ENCODE results near the gene EYA3. TPM values are rescaled to one million over a fixed set of nuclear protein-coding genes. Genes with fewer than 3 reads are reported as not detected.

Gene EYA3
- total RNA-seq, 1 donor from 2014 or later, result 16.0 TPM

DNA sequence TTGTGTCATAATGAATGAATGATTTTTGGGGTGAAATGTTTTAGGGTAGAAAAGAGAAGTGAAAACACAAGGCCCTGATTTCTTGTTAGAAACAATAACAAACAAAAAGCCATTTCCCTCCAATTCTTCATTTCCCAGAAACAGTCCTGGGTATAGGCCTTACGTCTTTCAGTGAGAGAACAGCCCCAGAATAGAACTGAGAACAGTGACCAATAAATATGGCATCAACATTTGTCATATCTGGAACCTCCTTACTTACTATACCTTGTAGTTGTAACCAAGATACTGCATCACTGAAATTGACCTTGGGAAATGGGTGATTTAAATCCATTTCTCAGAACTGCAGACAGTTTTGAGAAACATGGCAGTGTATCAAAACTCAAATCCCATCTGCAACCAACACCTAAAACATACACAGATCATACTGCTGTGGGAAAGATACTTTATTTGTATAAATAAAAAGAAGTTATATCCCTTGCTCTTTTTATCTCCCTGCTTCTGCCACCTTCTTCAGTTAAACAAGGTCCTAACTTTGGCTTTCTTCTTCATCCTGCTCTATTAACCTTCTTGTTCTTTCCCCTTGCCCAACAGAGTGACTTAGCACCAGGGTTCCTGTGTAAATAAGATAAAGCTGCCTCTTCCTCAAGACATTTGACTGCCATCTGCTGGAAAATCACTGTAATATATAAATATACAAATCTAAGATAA lies 109.1 kb downstream of the EYA3 start:
- intact Hi-C loops (cut with DNase I), result no loop called here

DNA sequence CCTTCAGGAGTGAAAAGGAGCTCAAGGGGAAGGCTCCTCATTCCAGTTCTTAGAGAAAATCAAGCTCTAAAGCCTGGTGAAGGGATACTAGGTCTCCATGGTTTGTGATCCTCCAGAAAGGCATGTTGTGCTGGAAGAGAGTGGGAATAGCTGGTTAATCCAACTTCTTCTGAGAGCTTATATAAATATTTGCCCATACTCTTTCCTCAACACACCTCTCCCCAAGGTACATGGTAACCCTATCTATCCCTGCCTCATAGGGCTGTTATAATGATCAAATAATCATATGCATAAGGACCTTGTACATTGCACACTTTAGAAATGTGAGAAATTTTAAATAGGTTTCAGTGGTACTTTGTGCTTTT lies 114.0 kb downstream of the EYA3 start:
- Histone ChIP-seq H3K36me3 (peaks cover 0 to 26% of the 10 kb centered on the region in 2 donors), H3K4me1 (peaks cover 11% of the 10 kb centered on the region), H3K27ac (no peak overlapping the region), H3K27me3 (no peaks in the 10 kb centered on the region), H3K9me3 (no peaks in the 10 kb centered on the region), H3K4me3 (no peak overlapping the region)
- no peak for DNase-seq (ENCODE audit: extremely low spot score in 2 of 2)
- intact Hi-C loops (cut with DNase I), result no loop called here
- TF ChIP-seq, protein P1, sequence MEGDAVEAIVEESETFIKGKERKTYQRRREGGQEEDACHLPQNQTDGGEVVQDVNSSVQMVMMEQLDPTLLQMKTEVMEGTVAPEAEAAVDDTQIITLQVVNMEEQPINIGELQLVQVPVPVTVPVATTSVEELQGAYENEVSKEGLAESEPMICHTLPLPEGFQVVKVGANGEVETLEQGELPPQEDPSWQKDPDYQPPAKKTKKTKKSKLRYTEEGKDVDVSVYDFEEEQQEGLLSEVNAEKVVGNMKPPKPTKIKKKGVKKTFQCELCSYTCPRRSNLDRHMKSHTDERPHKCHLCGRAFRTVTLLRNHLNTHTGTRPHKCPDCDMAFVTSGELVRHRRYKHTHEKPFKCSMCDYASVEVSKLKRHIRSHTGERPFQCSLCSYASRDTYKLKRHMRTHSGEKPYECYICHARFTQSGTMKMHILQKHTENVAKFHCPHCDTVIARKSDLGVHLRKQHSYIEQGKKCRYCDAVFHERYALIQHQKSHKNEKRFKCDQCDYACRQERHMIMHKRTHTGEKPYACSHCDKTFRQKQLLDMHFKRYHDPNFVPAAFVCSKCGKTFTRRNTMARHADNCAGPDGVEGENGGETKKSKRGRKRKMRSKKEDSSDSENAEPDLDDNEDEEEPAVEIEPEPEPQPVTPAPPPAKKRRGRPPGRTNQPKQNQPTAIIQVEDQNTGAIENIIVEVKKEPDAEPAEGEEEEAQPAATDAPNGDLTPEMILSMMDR (IDR thresholded peaks at IDR 0.05), result no peak
- TF ChIP-seq POLR2A (IDR thresholded peaks at IDR 0.05), result no peak
- no peak for TF ChIP-seq POLR2AphosphoS5 (IDR thresholded peaks at IDR 0.05; ENCODE audit: insufficient read depth in 1 of 2, low read depth in 1 of 2)

More for the DNA sequence above, 109.1 kb downstream of the EYA3 start:
- Histone ChIP-seq H3K4me3 (no peak overlapping the region), H3K4me1 (no peaks in the 10 kb centered on the region), H3K27me3 (no peaks in the 10 kb centered on the region), H3K9me3 (no peaks in the 10 kb centered on the region), H3K36me3 (peaks cover 0 to 19% of the 10 kb centered on the region in 2 donors), H3K27ac (no peak overlapping the region)
- no peak for DNase-seq (ENCODE audit: extremely low spot score in 2 of 2)
- TF ChIP-seq POLR2A (IDR thresholded peaks at IDR 0.05) (no peak), POLR2AphosphoS5 (IDR thresholded peaks at IDR 0.05; ENCODE audit: insufficient read depth in 1 of 2, low read depth in 1 of 2) (peak in 1 of 2 donors; percentile 36)
- TF ChIP-seq, protein P1 (IDR thresholded peaks at IDR 0.05), result peak; percentile 29 to 52 (median 46)

DNA sequence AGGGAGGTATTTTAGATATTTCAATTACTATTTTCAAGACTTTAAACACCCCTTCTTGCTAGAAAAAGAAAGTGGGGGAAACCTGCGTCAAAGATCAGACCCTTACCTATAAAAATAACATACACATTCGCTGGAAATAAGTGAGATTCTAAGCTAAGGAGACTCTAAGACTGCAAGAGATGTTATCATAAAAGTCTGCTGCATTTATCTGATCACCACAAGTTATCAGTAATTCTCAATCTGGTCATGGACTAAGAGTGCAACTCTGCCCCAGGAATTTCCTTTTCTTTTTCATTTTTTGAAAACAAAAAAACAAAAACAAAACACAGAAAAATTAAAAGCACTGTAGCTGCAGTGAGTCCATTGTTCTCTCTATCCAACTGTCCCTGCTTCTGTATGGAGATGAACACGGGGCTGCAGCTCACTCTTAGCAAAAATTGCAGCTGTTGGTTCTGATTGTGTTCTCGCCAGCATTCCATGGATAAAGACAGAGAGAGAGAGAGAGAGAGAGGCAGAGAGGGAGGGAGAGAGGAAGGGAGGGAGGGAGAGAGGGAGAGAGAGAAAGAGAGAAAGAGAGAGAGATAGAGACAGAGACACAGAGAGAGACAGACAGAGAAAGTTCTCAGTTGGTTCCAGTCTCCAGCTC lies 114.5 kb downstream of the EYA3 start:
- Histone ChIP-seq H3K4me3 (no peak overlapping the region), H3K27ac (no peak overlapping the region), H3K27me3 (no peaks in the 10 kb centered on the region), H3K36me3 (peaks cover 0 to 26% of the 10 kb centered on the region in 2 donors), H3K9me3 (no peaks in the 10 kb centered on the region), H3K4me1 (peaks cover 11% of the 10 kb centered on the region)
- DNase-seq (ENCODE audit: extremely low spot score in 2 of 2), result no peak
- TF ChIP-seq POLR2A (IDR thresholded peaks at IDR 0.05) (no peak), POLR2AphosphoS5 (IDR thresholded peaks at IDR 0.05; ENCODE audit: insufficient read depth in 1 of 2, low read depth in 1 of 2) (no peak)
- TF ChIP-seq, protein P1 (IDR thresholded peaks at IDR 0.05), result no peak
- intact Hi-C loops (cut with DNase I), result no loop called here

DNA sequence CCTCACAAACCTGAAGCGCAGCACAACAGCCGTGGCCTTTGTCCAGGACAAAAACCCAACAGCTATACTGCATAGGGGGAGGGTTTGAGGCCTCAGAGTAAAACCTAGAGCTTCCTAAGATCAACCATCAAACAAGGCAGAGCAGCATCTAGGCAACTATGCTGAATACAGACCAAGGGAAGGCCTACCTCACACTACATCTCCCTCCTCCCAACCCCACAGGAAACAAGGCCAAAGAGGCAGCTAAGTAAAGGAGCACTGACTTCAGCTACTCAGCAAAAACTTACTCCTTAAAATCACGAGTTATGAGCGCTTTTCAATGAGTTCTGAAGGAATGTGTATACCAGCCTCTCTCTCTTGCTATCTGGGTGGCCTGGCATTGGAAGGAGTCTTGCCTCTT lies 116.3 kb downstream of the EYA3 start:
- Histone ChIP-seq H3K36me3 (peaks cover 0 to 19% of the 10 kb centered on the region in 2 donors), H3K27me3 (no peaks in the 10 kb centered on the region), H3K27ac (no peak overlapping the region), H3K4me1 (peaks cover 11% of the 10 kb centered on the region), H3K9me3 (no peaks in the 10 kb centered on the region), H3K4me3 (no peak overlapping the region)
- intact Hi-C loops (cut with DNase I), result no loop called here
- no peak for DNase-seq (ENCODE audit: extremely low spot score in 2 of 2)
- TF ChIP-seq POLR2AphosphoS5 (IDR thresholded peaks at IDR 0.05; ENCODE audit: insufficient read depth in 1 of 2, low read depth in 1 of 2) (no peak), POLR2A (IDR thresholded peaks at IDR 0.05) (no peak)
- TF ChIP-seq, protein P1 (IDR thresholded peaks at IDR 0.05), result no peak

- DNase-seq (ENCODE audit: extremely low spot score in 2 of 2), result no peak
- Histone ChIP-seq H3K27ac (no peak overlapping the region), H3K9me3 (no peaks in the 10 kb centered on the region), H3K36me3 (peaks cover 0 to 21% of the 10 kb centered on the region in 2 donors), H3K4me1 (peaks cover 11% of the 10 kb centered on the region), H3K27me3 (no peaks in the 10 kb centered on the region), H3K4me3 (no peak overlapping the region)
- intact Hi-C loops (cut with DNase I), result no loop called here
- TF ChIP-seq POLR2AphosphoS5 (IDR thresholded peaks at IDR 0.05; ENCODE audit: insufficient read depth in 1 of 2, low read depth in 1 of 2), result no peak
These were observed 116.7 kb downstream of the EYA3 start for GRCh38 chr1:27971674-27972073.

Measured in vagina (tissue), 2 donors.